ENCODE measurements around the gene MAPKAPK5. TPM values are rescaled to one million over a fixed set of nuclear protein-coding genes. Genes with fewer than 3 reads are reported as not detected.
A peak's percentile ranks its signal among the peaks of the same experiment; 100 is the strongest.

The MAPKAPK5 gene
- total and polyA plus RNA-seq, 3 experiments from 2014 or later, result 47.6 to 72.1 (median 69.8) TPM

DNA sequence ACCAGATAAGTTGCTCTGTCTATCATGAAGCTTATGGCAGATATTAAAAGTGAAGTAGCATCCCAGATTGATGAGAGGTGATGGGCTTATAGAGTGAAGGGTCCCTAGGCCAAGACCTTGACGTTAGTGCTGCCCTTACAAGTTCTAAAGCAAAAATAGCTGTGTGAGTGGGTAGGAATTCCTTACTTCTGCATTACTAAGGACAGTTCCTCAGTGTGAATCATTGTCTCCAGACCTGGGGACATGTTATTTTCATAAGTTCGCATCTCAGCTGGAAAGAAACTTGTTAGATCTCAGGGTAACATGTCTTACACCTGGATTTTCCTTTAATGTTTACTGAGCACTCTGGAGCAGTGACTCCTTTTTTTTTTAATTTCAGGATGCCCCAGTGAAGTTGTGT, 28.7 kb downstream of the MAPKAPK5 start:
- H3K9me3 ChIP-seq (ENCODE audit: low read length), result no peaks in the 10 kb centered on the region
- Mint-ChIP-seq H3K4me1 (no peaks in the 10 kb centered on the region), H3K27ac (no peak overlapping the region), H3K36me3 (peaks cover 19 to 78% (median 24%) of the 10 kb centered on the region in 3 donors), H3K9me3 (peaks cover 0 to 4% (median 0%) of the 10 kb centered on the region in 5 donors), H3K4me3 (peak overlapping the region in 1 of 7 donors; percentile 41), H3K27me3 (no peaks in the 10 kb centered on the region)
- no peak overlapping the region for H3K4me3 ChIP-seq (ENCODE audit: low read length)
- H3K27ac ChIP-seq (ENCODE audit: low read depth, low read length), result no peak overlapping the region
- no peaks in the 10 kb centered on the region for H3K4me1 ChIP-seq (ENCODE audit: insufficient read depth, low read length)
- CTCF ChIA-PET, result no interaction called here
- H3K27me3 ChIP-seq (ENCODE audit: insufficient read depth, low read length, poor library complexity, severe bottlenecking), result no peaks in the 10 kb centered on the region
- POLR2A ChIA-PET, result no interaction called here
- DNase-seq, result no peak
- peaks cover 30% of the 10 kb centered on the region for H3K36me3 ChIP-seq (ENCODE audit: insufficient read depth, low read length)

DNA sequence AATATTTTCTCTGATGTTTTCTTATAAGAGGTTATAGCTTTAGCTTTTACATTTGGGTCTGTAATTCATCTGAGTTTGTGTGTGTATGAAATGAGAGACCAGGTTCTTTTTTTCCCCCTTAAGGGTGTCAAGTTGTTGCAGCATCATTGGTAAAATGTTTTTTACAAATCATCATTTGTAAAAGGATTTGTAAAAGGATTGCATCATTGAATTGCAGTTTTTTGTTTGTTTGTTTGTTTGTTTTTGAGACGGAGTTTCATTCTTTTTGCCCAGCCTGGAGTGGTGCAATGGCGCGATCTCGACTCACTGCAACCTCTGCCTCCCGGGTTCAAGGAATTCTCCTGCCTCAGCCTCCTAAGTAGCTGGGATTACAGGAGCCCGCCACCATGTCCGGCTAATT, 31.1 kb downstream of the MAPKAPK5 start:
- POLR2A ChIA-PET, result no interaction called here
- CTCF ChIA-PET, result no interaction called here
- Histone ChIP-seq H3K4me3 (ENCODE audit: low read length) (no peak overlapping the region), H3K27me3 (ENCODE audit: insufficient read depth, low read length, poor library complexity, severe bottlenecking) (no peaks in the 10 kb centered on the region), H3K36me3 (ENCODE audit: insufficient read depth, low read length) (peaks cover 18% of the 10 kb centered on the region), H3K27ac (ENCODE audit: low read depth, low read length) (no peak overlapping the region), H3K9me3 (ENCODE audit: low read length) (no peaks in the 10 kb centered on the region), H3K4me1 (ENCODE audit: insufficient read depth, low read length) (no peaks in the 10 kb centered on the region)
- peaks cover 21 to 72% (median 24%) of the 10 kb centered on the region in 3 donors for H3K36me3 Mint-ChIP-seq
- H3K27me3 Mint-ChIP-seq, result no peaks in the 10 kb centered on the region
- DNase-seq, result no peak
- peak overlapping the region in 1 of 8 donors; percentile 54 for H3K27ac Mint-ChIP-seq
- peaks cover 0 to 4% (median 0%) of the 10 kb centered on the region in 5 donors for H3K9me3 Mint-ChIP-seq
- H3K4me1 Mint-ChIP-seq, result peaks cover 0 to 2% (median 0%) of the 10 kb centered on the region in 3 donors
- no peak overlapping the region for H3K4me3 Mint-ChIP-seq

DNA sequence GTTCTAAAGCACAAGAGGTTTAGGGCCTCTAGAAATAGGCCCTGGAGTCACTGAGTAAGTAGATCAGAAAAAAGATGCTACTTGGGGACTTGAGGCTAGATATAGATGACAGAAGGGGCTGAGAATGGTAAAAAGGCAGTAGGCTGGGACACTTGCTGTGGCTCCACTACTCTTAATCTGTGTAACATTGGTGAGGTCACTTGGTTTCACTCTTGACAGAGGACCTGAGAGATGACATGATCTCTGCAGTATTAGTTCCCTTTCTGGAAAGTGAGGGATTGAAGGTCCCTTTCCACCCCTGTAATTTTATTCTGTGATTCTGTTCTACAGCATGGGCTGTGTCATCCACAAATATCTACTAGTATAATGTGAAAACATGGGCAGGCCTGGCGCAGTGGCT, 39.7 kb downstream of the MAPKAPK5 start:
- H3K27ac ChIP-seq (ENCODE audit: low read depth, low read length), result no peak overlapping the region
- no peaks in the 10 kb centered on the region for H3K9me3 Mint-ChIP-seq
- peaks cover 0 to 4% (median 2%) of the 10 kb centered on the region in 3 donors for H3K4me1 Mint-ChIP-seq
- H3K27me3 Mint-ChIP-seq, result no peaks in the 10 kb centered on the region
- POLR2A ChIA-PET, result no interaction called here
- no peak for DNase-seq
- H3K27me3 ChIP-seq (ENCODE audit: insufficient read depth, low read length, poor library complexity, severe bottlenecking), result no peaks in the 10 kb centered on the region
- H3K4me3 Mint-ChIP-seq, result no peak overlapping the region
- H3K9me3 ChIP-seq (ENCODE audit: low read length), result no peaks in the 10 kb centered on the region
- H3K36me3 ChIP-seq (ENCODE audit: insufficient read depth, low read length), result peaks cover 53% of the 10 kb centered on the region
- H3K4me3 ChIP-seq (ENCODE audit: low read length), result no peak overlapping the region
- H3K36me3 Mint-ChIP-seq, result peaks cover 4 to 84% (median 16%) of the 10 kb centered on the region in 3 donors
- H3K4me1 ChIP-seq (ENCODE audit: insufficient read depth, low read length), result no peaks in the 10 kb centered on the region
- no peak overlapping the region for H3K27ac Mint-ChIP-seq
- CTCF ChIA-PET, result interaction anchor here (0.7 kb wide), 1 partner anchor 301 kb away, joined by 3 read pairs; no protein-coding TSS in a partner anchor

DNA sequence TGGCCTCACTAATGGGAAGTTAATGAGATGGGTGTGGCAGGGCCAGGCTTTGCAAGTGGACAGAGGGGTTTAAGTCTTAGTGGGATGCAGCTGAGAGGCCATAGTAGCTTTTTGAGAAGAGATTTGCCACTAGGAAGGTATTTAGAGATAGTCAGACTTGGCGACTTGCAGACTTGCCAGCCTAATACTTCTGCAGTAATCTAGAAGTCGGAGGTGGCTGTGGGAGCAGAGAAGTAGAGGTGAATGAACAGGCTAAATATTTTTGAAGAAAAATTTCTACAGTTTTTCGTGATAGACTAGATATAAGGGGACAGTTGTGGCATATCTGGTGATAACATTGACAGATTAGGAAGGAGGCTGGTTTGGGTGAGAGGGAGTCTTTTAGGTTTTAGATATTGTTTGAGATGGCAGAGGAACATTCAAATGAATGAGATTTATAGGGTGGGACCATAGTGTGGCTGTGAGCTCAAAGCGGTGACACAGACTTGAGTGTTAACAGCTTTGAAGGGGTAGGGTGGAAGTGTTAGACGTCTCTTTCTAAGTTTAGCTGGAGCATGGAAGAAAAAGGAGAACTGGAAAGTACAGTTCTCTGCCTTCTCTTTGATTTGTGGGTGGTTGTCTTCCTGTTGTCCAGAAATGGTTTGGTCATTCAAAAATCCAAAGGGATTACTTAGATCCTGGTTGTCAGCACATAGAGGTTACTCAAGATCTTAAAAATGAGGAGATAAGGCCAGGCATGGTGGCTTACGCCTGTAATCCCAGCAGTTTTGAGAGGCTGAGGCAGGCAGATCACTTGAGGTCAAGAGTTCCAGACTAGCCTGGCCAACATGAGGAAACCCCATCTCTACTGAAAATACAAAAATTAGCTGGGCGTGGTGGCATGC, 44.9 kb downstream of the MAPKAPK5 start:
- H3K27ac Mint-ChIP-seq, result peak overlapping the region in 7 of 8 donors; percentile 17 to 92 (median 61)

DNA sequence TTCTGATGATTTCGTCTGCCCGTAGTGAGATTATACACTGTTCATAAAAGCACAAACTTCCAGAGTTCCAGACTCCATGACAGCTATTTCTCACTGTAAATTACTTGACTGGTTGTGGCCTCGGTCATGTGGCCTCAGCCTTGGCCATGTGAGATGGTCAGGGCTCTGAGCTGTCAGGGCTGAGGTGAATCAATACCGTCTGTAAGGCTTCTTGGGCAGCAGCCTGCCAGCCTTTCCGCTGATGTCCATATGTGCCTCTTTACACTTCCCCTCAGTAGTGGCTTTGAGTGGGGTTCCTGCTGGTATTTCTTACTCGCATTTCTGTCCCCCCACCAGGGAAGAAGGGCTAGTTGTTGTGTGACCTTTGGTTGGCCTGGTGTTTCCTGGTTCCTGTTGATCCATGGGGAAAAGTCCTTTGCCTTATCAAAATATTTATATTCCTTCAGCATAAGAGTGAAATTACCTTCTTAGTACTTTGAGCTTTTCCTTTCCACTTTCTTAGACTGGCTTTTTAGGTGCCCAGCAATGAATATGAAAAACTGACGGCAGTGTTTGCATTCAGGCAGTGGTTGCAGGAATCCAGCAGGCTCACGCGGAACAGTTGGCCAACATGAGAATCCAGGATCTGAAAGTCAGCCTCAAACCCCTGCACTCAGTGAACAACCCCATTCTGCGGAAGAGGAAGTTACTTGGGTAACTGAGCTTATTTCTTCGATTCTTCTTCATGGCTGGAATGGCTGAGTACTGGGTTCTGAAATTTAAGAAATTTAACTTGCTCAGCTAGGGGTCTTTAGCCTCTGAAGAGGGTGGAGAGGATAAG, 46.1 kb downstream of the MAPKAPK5 start:
- Mint-ChIP-seq H3K4me1 (no peaks in the 10 kb centered on the region), H3K36me3 (peaks cover 4 to 91% (median 38%) of the 10 kb centered on the region in 3 donors), H3K9me3 (no peaks in the 10 kb centered on the region), H3K4me3 (no peak overlapping the region), H3K27me3 (no peaks in the 10 kb centered on the region), H3K27ac (peak overlapping the region in 5 of 8 donors; percentile 33 to 92 (median 64))
- Histone ChIP-seq H3K27me3 (ENCODE audit: insufficient read depth, low read length, poor library complexity, severe bottlenecking) (no peaks in the 10 kb centered on the region), H3K36me3 (ENCODE audit: insufficient read depth, low read length) (peaks cover 60% of the 10 kb centered on the region), H3K4me3 (ENCODE audit: low read length) (no peak overlapping the region), H3K4me1 (ENCODE audit: insufficient read depth, low read length) (no peaks in the 10 kb centered on the region), H3K9me3 (ENCODE audit: low read length) (no peaks in the 10 kb centered on the region), H3K27ac (ENCODE audit: low read depth, low read length) (no peak overlapping the region)
- POLR2A ChIA-PET, result no interaction called here
- no peak for DNase-seq
- CTCF ChIA-PET, result no interaction called here

More for the DNA sequence above, 44.9 kb downstream of the MAPKAPK5 start:
- Histone ChIP-seq H3K4me3 (ENCODE audit: low read length) (no peak overlapping the region), H3K36me3 (ENCODE audit: insufficient read depth, low read length) (peaks cover 60% of the 10 kb centered on the region), H3K27me3 (ENCODE audit: insufficient read depth, low read length, poor library complexity, severe bottlenecking) (no peaks in the 10 kb centered on the region), H3K27ac (ENCODE audit: low read depth, low read length) (no peak overlapping the region), H3K9me3 (ENCODE audit: low read length) (no peaks in the 10 kb centered on the region), H3K4me1 (ENCODE audit: insufficient read depth, low read length) (no peaks in the 10 kb centered on the region)
- Mint-ChIP-seq H3K36me3 (peaks cover 4 to 88% (median 35%) of the 10 kb centered on the region in 3 donors), H3K27me3 (no peaks in the 10 kb centered on the region), H3K4me3 (no peak overlapping the region), H3K4me1 (no peaks in the 10 kb centered on the region), H3K9me3 (no peaks in the 10 kb centered on the region)
- ChIA-PET POLR2A (no interaction called here), CTCF (no interaction called here)
- DNase-seq, result no peak

DNA sequence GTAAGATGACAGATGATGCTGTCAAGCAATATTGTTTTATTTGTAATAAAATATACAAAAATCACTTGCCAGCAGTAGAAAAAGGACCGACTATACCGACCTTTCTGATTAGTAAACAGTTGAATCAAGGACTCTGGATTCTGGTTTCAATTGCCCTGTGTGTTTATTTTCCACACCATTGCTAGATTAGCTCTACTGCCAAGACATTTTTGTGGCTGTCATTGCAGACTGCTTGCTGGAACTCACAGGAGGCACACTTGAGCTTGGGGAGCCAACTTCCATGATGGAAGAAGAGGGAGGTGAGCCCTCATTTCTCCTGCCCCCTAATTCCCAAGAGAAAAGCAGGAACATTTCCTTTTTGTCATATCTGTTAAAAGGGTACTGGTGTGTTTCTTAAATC, 51.3 kb downstream of the MAPKAPK5 start:
- POLR2A ChIA-PET, result no interaction called here

DNA sequence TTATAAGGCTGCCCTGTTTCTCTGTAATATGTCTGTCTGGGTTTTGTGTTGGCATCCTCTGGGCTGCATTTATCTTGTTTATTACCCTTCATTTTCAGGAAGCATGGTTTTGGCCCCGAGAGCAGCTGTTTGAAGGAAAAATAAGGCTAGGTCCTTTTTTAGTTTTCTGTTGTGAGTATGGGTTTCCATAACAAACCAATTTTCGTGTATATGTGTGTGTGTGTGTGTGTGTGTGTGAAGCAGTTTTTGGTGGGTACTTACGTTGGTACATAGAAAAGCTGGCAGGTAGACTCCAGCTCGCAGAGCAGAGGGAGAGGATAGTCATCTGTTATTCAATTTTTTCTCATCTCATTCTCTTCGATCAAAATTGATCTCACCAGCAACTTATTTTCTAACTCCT, 52.5 kb downstream of the MAPKAPK5 start:
- POLR2A ChIA-PET, result no interaction called here

More for the DNA sequence above, 51.3 kb downstream of the MAPKAPK5 start:
- Histone ChIP-seq H3K27me3 (ENCODE audit: insufficient read depth, low read length, poor library complexity, severe bottlenecking) (no peaks in the 10 kb centered on the region), H3K4me3 (ENCODE audit: low read length) (no peak overlapping the region), H3K27ac (ENCODE audit: low read depth, low read length) (no peak overlapping the region), H3K9me3 (ENCODE audit: low read length) (no peaks in the 10 kb centered on the region), H3K36me3 (ENCODE audit: insufficient read depth, low read length) (peaks cover 15% of the 10 kb centered on the region), H3K4me1 (ENCODE audit: insufficient read depth, low read length) (no peaks in the 10 kb centered on the region)
- Mint-ChIP-seq H3K4me3 (no peak overlapping the region), H3K9me3 (no peaks in the 10 kb centered on the region), H3K4me1 (no peaks in the 10 kb centered on the region), H3K27me3 (no peaks in the 10 kb centered on the region), H3K27ac (no peak overlapping the region), H3K36me3 (peaks cover 6 to 69% (median 25%) of the 10 kb centered on the region in 3 donors)
- no peak for DNase-seq
- CTCF ChIA-PET, result interaction anchor here (0.7 to 0.9 kb wide), 2 partner anchors 52 to 315 kb away, joined by 3 read pairs; partner anchors contain the start of gene MAPKAPK5

More for the DNA sequence above, 52.5 kb downstream of the MAPKAPK5 start:
- Mint-ChIP-seq H3K27ac (peak overlapping the region in 3 of 8 donors; percentile 6 to 59 (median 27)), H3K27me3 (peaks cover 0 to 2% of the 10 kb centered on the region in 2 donors), H3K36me3 (peaks cover 6 to 66% (median 19%) of the 10 kb centered on the region in 3 donors), H3K9me3 (no peaks in the 10 kb centered on the region), H3K4me1 (peaks cover 0 to 3% (median 0%) of the 10 kb centered on the region in 3 donors), H3K4me3 (no peak overlapping the region)
- CTCF ChIA-PET, result no interaction called here
- Histone ChIP-seq H3K27me3 (ENCODE audit: insufficient read depth, low read length, poor library complexity, severe bottlenecking) (no peaks in the 10 kb centered on the region), H3K9me3 (ENCODE audit: low read length) (no peaks in the 10 kb centered on the region), H3K27ac (ENCODE audit: low read depth, low read length) (no peak overlapping the region), H3K36me3 (ENCODE audit: insufficient read depth, low read length) (peaks cover 5% of the 10 kb centered on the region), H3K4me3 (ENCODE audit: low read length) (no peak overlapping the region), H3K4me1 (ENCODE audit: insufficient read depth, low read length) (no peaks in the 10 kb centered on the region)
- DNase-seq, result no peak

Measured in CD8-positive, alpha-beta memory T cell (primary cell).